ENCODE measurements around the gene FAN1.

FAN1 gene

DNA sequence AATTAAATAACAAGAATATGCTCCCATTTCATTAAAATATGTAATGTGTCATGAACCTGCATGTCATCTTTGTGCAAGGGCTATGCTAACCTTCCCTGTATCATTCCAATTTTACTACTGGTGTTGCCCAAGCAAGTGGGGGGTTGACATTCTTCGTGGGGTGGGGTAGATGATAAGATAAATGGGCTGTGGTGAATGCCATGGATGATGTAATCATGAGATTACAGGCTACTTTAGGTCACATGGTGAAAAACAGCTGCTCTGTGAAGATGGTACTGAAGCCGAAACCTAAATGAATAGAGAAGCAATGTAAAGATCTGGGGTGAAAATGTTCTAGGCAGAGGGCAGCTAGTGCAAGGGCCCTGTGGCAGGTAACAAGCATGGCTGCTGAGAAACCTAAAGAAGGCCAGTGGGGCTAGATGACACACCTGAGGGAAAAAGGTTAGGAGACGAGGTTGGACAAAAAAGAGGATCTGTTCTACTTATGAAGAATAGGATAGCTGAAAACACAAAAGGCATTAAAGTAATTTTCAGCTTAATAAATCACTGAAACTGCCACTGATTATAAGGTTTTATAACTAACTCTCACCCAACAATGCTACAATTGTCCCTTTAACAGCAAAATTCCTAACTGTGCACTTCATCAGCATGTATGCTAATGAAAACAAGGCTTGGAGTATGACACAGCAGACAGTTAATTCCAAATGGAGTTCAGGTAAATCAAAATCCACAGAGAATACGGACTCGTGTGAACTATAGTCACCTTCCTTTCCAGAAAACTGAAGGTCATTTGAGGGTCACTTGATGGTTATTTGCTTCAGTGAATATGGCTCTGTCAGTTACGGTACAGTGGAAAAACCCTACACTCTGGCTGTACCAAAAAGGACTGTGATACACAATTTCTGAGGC is 52.8 kb downstream of the FAN1 start:
- Histone ChIP-seq H3K4me1 (ENCODE audit: insufficient read depth, insufficient read length) (no peaks in the 10 kb centered on the region), H3K27me3 (ENCODE audit: insufficient read depth, insufficient read length) (no peaks in the 10 kb centered on the region), H3K9me3 (ENCODE audit: insufficient read depth, low read length) (no peaks in the 10 kb centered on the region), H3K36me3 (ENCODE audit: insufficient read depth, insufficient read length, low read length) (peaks cover 57% of the 10 kb centered on the region), H3K9ac (ENCODE audit: insufficient read length, low read depth) (no peak overlapping the region), H3K4me3 (ENCODE audit: insufficient read length, low read depth) (no peak overlapping the region)
- DNase-seq (ENCODE audit: low read depth, low spot score): no peak
- no peak for TF ChIP-seq SUZ12 (IDR thresholded peaks at IDR 0.05; ENCODE audit: extremely low read depth, insufficient read depth, insufficient read length)
- TF ChIP-seq ZNF274 (IDR thresholded peaks at IDR 0.05; ENCODE audit: low read depth, low read length): no peak
- TF ChIP-seq YY1 (IDR thresholded peaks at IDR 0.05; ENCODE audit: insufficient read depth, insufficient read length): no peak

DNA sequence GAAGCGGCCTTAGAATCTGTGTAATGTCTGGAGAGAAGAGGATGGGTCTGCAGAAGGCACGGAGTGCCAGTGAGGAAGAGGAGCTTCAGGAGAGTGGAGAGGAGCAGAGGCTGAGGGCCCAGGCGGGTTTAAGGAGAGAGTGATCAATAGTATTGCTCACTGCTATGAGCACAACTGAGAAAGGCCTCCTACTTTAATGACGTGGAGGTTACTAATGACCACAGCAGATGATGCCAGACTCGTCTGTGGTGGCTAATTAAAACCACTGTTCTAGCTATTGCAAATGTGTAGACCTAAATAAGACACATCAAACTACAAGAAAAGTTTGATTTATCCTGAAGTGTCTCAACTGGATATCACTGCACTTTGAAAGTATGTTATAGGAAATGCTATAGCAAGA is 54.5 kb downstream of the FAN1 start:
- Histone ChIP-seq H3K9ac (ENCODE audit: insufficient read length, low read depth) (no peak overlapping the region), H3K4me3 (ENCODE audit: insufficient read length, low read depth) (no peak overlapping the region), H3K9me3 (ENCODE audit: insufficient read depth, low read length) (no peaks in the 10 kb centered on the region), H3K4me1 (ENCODE audit: insufficient read depth, insufficient read length) (no peaks in the 10 kb centered on the region), H3K36me3 (ENCODE audit: insufficient read depth, insufficient read length, low read length) (peaks cover 42% of the 10 kb centered on the region), H3K27me3 (ENCODE audit: insufficient read depth, insufficient read length) (no peaks in the 10 kb centered on the region)
- DNase-seq (ENCODE audit: low read depth, low spot score): no peak
- no peak for TF ChIP-seq YY1 (IDR thresholded peaks at IDR 0.05; ENCODE audit: insufficient read depth, insufficient read length)

DNA sequence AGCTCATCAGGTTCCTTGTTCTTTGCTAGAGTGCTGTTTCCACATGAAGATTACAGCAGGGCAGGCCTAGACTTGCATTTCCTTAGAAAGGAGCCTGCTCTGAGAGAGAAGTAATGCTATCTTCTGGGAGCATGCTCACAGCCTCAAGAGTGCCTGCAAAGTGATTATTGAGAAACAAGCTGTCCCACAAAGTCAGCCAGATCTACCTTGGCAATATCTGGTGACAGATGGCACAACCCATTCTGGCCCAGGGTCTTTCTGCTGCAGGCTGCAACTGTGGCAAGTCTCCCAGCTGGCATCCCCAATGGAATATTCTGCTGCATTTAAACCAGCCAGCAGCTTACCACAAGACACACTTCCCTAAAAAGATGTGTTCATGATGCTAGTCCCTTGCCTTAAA is 58.4 kb downstream of the FAN1 start:
- Histone ChIP-seq H3K36me3 (ENCODE audit: insufficient read depth, insufficient read length, low read length) (peaks cover 45% of the 10 kb centered on the region), H3K27me3 (ENCODE audit: insufficient read depth, insufficient read length) (no peaks in the 10 kb centered on the region)
- no peak for DNase-seq (ENCODE audit: low read depth, low spot score)

GRCh38 chr15:30962659-30963058 is 58.9 kb downstream of the FAN1 start:
- DNase-seq (ENCODE audit: low read depth, low spot score): no peak
- Histone ChIP-seq H3K4me3 (ENCODE audit: insufficient read length, low read depth) (no peak overlapping the region), H3K9me3 (ENCODE audit: insufficient read depth, low read length) (no peaks in the 10 kb centered on the region), H3K36me3 (ENCODE audit: insufficient read depth, insufficient read length, low read length) (peaks cover 40% of the 10 kb centered on the region), H3K4me1 (ENCODE audit: insufficient read depth, insufficient read length) (no peaks in the 10 kb centered on the region), H3K9ac (ENCODE audit: insufficient read length, low read depth) (no peak overlapping the region), H3K27me3 (ENCODE audit: insufficient read depth, insufficient read length) (no peaks in the 10 kb centered on the region)
- no peak for TF ChIP-seq YY1 (IDR thresholded peaks at IDR 0.05; ENCODE audit: insufficient read depth, insufficient read length)
- TF ChIP-seq ZNF274 (IDR thresholded peaks at IDR 0.05; ENCODE audit: low read depth, low read length): no peak
- no peak for TF ChIP-seq SUZ12 (IDR thresholded peaks at IDR 0.05; ENCODE audit: extremely low read depth, insufficient read depth, insufficient read length)

More for the DNA sequence above, 58.4 kb downstream of the FAN1 start:
- TF ChIP-seq SUZ12 (IDR thresholded peaks at IDR 0.05; ENCODE audit: extremely low read depth, insufficient read depth, insufficient read length): no peak
- TF ChIP-seq ZNF274 (IDR thresholded peaks at IDR 0.05; ENCODE audit: low read depth, low read length): no peak
- TF ChIP-seq YY1 (IDR thresholded peaks at IDR 0.05; ENCODE audit: insufficient read depth, insufficient read length): no peak
- Histone ChIP-seq H3K4me3 (ENCODE audit: insufficient read length, low read depth) (no peak overlapping the region), H3K9ac (ENCODE audit: insufficient read length, low read depth) (no peak overlapping the region), H3K9me3 (ENCODE audit: insufficient read depth, low read length) (no peaks in the 10 kb centered on the region), H3K4me1 (ENCODE audit: insufficient read depth, insufficient read length) (no peaks in the 10 kb centered on the region)

- no peak overlapping the region for H3K9ac ChIP-seq (ENCODE audit: insufficient read length, low read depth)
- H3K4me1 ChIP-seq (ENCODE audit: insufficient read depth, insufficient read length): no peaks in the 10 kb centered on the region
- H3K4me3 ChIP-seq (ENCODE audit: insufficient read length, low read depth): no peak overlapping the region
- no peaks in the 10 kb centered on the region for H3K27me3 ChIP-seq (ENCODE audit: insufficient read depth, insufficient read length)
- H3K36me3 ChIP-seq (ENCODE audit: insufficient read depth, insufficient read length, low read length): peaks cover 33% of the 10 kb centered on the region
- DNase-seq (ENCODE audit: low read depth, low spot score): no peak
- TF ChIP-seq SUZ12 (IDR thresholded peaks at IDR 0.05; ENCODE audit: extremely low read depth, insufficient read depth, insufficient read length) (no peak), YY1 (IDR thresholded peaks at IDR 0.05; ENCODE audit: insufficient read depth, insufficient read length) (no peak), ZNF274 (IDR thresholded peaks at IDR 0.05; ENCODE audit: low read depth, low read length) (no peak)
- H3K9me3 ChIP-seq (ENCODE audit: insufficient read depth, low read length): no peaks in the 10 kb centered on the region
These were observed 60.0 kb downstream of the FAN1 start for GRCh38 chr15:30963681-30964080.

DNA sequence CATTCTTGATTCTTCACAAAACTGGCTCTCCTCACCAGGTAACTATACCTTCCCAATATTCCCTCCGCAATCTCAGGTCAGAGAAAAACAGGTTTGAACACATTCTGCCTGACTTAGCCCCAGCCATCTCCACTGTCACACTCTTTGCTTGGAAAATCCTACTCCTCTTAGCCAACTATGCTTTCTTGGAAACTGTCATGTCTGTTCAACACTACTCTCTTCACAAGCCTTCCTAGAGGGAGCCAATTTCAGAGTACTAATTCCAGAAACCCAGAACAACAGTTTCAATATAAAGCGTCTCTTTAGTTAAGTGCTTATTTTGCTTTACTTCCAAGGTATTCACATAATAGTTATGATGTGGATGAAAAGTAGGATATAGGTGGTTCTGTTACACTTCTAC is 66.0 kb downstream of the FAN1 start:
- no peaks in the 10 kb centered on the region for H3K4me1 ChIP-seq (ENCODE audit: insufficient read depth, insufficient read length)
- no peak for TF ChIP-seq SUZ12 (IDR thresholded peaks at IDR 0.05; ENCODE audit: extremely low read depth, insufficient read depth, insufficient read length)
- no peak for TF ChIP-seq ZNF274 (IDR thresholded peaks at IDR 0.05; ENCODE audit: low read depth, low read length)
- TF ChIP-seq YY1 (IDR thresholded peaks at IDR 0.05; ENCODE audit: insufficient read depth, insufficient read length): no peak
- no peak overlapping the region for H3K4me3 ChIP-seq (ENCODE audit: insufficient read length, low read depth)
- H3K9ac ChIP-seq (ENCODE audit: insufficient read length, low read depth): no peak overlapping the region
- peaks cover 31% of the 10 kb centered on the region for H3K36me3 ChIP-seq (ENCODE audit: insufficient read depth, insufficient read length, low read length)
- H3K27me3 ChIP-seq (ENCODE audit: insufficient read depth, insufficient read length): no peaks in the 10 kb centered on the region
- H3K9me3 ChIP-seq (ENCODE audit: insufficient read depth, low read length): no peaks in the 10 kb centered on the region
- DNase-seq (ENCODE audit: low read depth, low spot score): no peak

- Histone ChIP-seq H3K4me1 (ENCODE audit: insufficient read depth, insufficient read length) (no peaks in the 10 kb centered on the region), H3K9me3 (ENCODE audit: insufficient read depth, low read length) (no peaks in the 10 kb centered on the region), H3K27me3 (ENCODE audit: insufficient read depth, insufficient read length) (no peaks in the 10 kb centered on the region), H3K4me3 (ENCODE audit: insufficient read length, low read depth) (no peak overlapping the region), H3K36me3 (ENCODE audit: insufficient read depth, insufficient read length, low read length) (peaks cover 29% of the 10 kb centered on the region), H3K9ac (ENCODE audit: insufficient read length, low read depth) (no peak overlapping the region)
- DNase-seq (ENCODE audit: low read depth, low spot score): no peak
- TF ChIP-seq YY1 (IDR thresholded peaks at IDR 0.05; ENCODE audit: insufficient read depth, insufficient read length) (no peak), ZNF274 (IDR thresholded peaks at IDR 0.05; ENCODE audit: low read depth, low read length) (no peak), SUZ12 (IDR thresholded peaks at IDR 0.05; ENCODE audit: extremely low read depth, insufficient read depth, insufficient read length) (no peak)
These were observed 69.7 kb downstream of the FAN1 start for GRCh38 chr15:30973379-30973778.
